Measurements from ENCODE around the gene CBY3. TPM values are rescaled to one million over a fixed set of nuclear protein-coding genes. Genes with fewer than 3 reads are reported as not detected.
"Not testable (repeated sequence)": the region's sequence is repeated elsewhere in the genome, so short reads cannot be mapped to it uniquely, and the experiment has no call there.

CBY3 gene
- total RNA-seq, 4 donors from 2014 or later, result not detected

GRCh38 chr5:179642626-179643025 is 38.2 kb downstream of the CBY3 start:
- H3K4me1 ChIP-seq; H3K4me3 ChIP-seq; H3K27me3 ChIP-seq; H3K36me3 ChIP-seq; H3K27ac ChIP-seq; H3K9me3 ChIP-seq; DNase-seq; intact Hi-C loops (cut with DNase I; ENCODE audit: low total_unique reads): not testable (repeated sequence)

GRCh38 chr5:179641745-179642144 is 39.1 kb downstream of the CBY3 start:
- H3K4me3 ChIP-seq; H3K9me3 ChIP-seq; H3K36me3 ChIP-seq; H3K27ac ChIP-seq; H3K4me1 ChIP-seq; intact Hi-C loops (cut with DNase I; ENCODE audit: low total_unique reads); H3K27me3 ChIP-seq; DNase-seq: not testable (repeated sequence)

DNA sequence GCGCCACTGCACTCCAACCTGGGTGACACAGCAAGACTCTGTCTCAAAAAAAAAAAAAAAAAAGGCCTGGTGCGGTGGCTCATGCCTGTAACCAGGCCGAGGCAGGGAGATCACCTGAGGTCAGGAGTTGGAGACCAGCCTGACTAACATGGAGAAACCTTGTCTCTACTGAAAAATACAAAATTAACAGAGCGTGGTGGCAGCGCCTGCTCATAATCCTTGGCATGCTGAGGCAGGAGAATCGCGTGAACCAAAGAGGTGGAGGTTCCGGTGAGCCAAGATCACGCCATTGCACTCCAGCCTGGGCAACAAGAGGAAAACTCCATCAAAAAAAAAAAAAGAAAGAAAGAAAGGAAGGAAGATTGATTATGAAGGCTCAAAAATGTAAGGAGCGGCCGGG is 41.5 kb downstream of the CBY3 start:
- H3K36me3 ChIP-seq; intact Hi-C loops (cut with DNase I; ENCODE audit: low total_unique reads); H3K4me3 ChIP-seq; H3K27me3 ChIP-seq; H3K9me3 ChIP-seq; H3K4me1 ChIP-seq; H3K27ac ChIP-seq; DNase-seq: not testable (repeated sequence)

- intact Hi-C loops (cut with DNase I; ENCODE audit: low total_unique reads); H3K4me3 ChIP-seq; H3K27me3 ChIP-seq; H3K4me1 ChIP-seq; H3K36me3 ChIP-seq; DNase-seq; H3K27ac ChIP-seq; H3K9me3 ChIP-seq: not testable (repeated sequence)
These were observed 46.3 kb downstream of the CBY3 start for GRCh38 chr5:179634370-179635172.

- H3K27ac ChIP-seq; H3K4me1 ChIP-seq; H3K36me3 ChIP-seq; H3K9me3 ChIP-seq; intact Hi-C loops (cut with DNase I; ENCODE audit: low total_unique reads); DNase-seq; H3K27me3 ChIP-seq: not testable (repeated sequence)
- peak overlapping the region; percentile 13 to 26 for H3K4me3 ChIP-seq
These were observed 47.1 kb downstream of the CBY3 start for GRCh38 chr5:179633501-179634369.

Small RNAs within 50 kb of the gene (small RNA-seq; reads per million reads assigned to genes)
- not detected for gene RF00017

Other genes starting within 250 kb of the CBY3 start
- gene RUFY1, start 130.5 kb downstream of the CBY3 start, total RNA-seq, result 10 to 100 TPM in 3 of 4 donors, 1 to 10 TPM in 1; 8.2 to 59.2 (median 42.1) TPM
- gene HNRNPH1, start 57.4 kb downstream of the CBY3 start, total RNA-seq, result 1,000 to 10,000 TPM in 1 of 4 donors, 100 to 1,000 TPM in 3; 237 to 1,003 (median 495) TPM
- 100 to 1,000 TPM; 155 to 550 (median 392) TPM for gene CANX, start 17.9 kb upstream of the CBY3 start, total RNA-seq
- 10 to 100 TPM; 19.7 to 44.1 (median 21.4) TPM for gene MAML1, start 51.8 kb upstream of the CBY3 start, total RNA-seq
- 10 to 100 TPM in 2 of 4 donors, 1 to 10 TPM in 1, not detected in 1; 4.1 to 22.9 (median 13.6) TPM for gene LTC4S, start 113.0 kb upstream of the CBY3 start, total RNA-seq
- 10 to 100 TPM; 31.8 to 87.4 (median 66.4) TPM for gene MGAT4B, start 125.8 kb upstream of the CBY3 start, total RNA-seq
- gene SQSTM1, start 139.9 kb upstream of the CBY3 start, total RNA-seq, result 100 to 1,000 TPM in 3 of 4 donors, 10 to 100 TPM in 1; 94.7 to 874 (median 439) TPM
- gene MRNIP, start 177.8 kb upstream of the CBY3 start, total RNA-seq, result 100 to 1,000 TPM in 1 of 4 donors, 10 to 100 TPM in 3; 16.8 to 138 (median 61.6) TPM
- 1,000 to 10,000 TPM in 1 of 4 donors, 100 to 1,000 TPM in 1, 10 to 100 TPM in 2; 58.8 to 2,513 (median 108) TPM for gene TBC1D9B, start 226.9 kb upstream of the CBY3 start, total RNA-seq

All from uterus (tissue), 4 donors.